SK-N-SH (cell line): ENCODE results near the gene ZBTB46.

Source experiments
- CHD2 ChIP-seq: fragments of 150-350 bp; IDR thresholded peaks from 2 replicates; pipeline ENCODE4 v1.6.1; 2018; ENCODE audit warnings: low read length; ENCODE audit not compliant: partially characterized antibody
- CTCF ChIP-seq: fragments of 200-600 bp; sonication (generic); IDR thresholded peaks from 2 replicates; pipeline ENCODE4 v1.6.1; 2017; ENCODE audit warnings: antibody characterized with exemption, mild to moderate bottlenecking, moderate library complexity
- EP300 ChIP-seq, 2 experiments: IDR thresholded peaks; 2 replicates each; pipeline versions ENCODE4 v1.4.0 to v1.6.1; 2012; ENCODE audit warnings: borderline replicate concordance in 1 of 2, low read depth in 1 of 2, low read length in 1 of 2
- EZH2phosphoT487 ChIP-seq: fragments of 200-600 bp; sonication (generic); IDR thresholded peaks from 2 replicates; pipeline ENCODE4 v1.6.1; 2017; ENCODE audit warnings: low read depth, mixed run types, mild to moderate bottlenecking, antibody characterized with exemption, moderate library complexity, borderline replicate concordance
- GATA2 ChIP-seq: sonication (generic); formaldehyde crosslinking; IDR thresholded peaks from 2 replicates; pipeline ENCODE4 v1.5.0; 2020; ENCODE audit warnings: mild to moderate bottlenecking, missing genetic modification reagents
- JUND ChIP-seq: IDR thresholded peaks from 2 replicates; pipeline ENCODE4 v1.4.0; 2012
- MAX ChIP-seq: IDR thresholded peaks from 2 replicates; pipeline ENCODE4 v1.4.0; 2012; ENCODE audit warnings: low read depth
- PBX3 ChIP-seq: IDR thresholded peaks from 2 replicates; pipeline ENCODE4; 2012
- POLR2AphosphoS5 ChIP-seq: IDR thresholded peaks from 2 replicates; pipeline ENCODE4 v1.6.1; 2012; ENCODE audit warnings: low read depth, low read length
- TEAD4 ChIP-seq: IDR thresholded peaks from 2 replicates; pipeline ENCODE4 v1.4.0; 2012; ENCODE audit warnings: mild to moderate bottlenecking, borderline replicate concordance; ENCODE audit not compliant: insufficient read depth

- TF ChIP-seq MAX = no peak
- no peak for TF ChIP-seq GATA2 (CRISPR knock-in tag)
- TF ChIP-seq TEAD4 = no peak
- no peak; the same call in 1 of the 2 replicates for TF ChIP-seq POLR2AphosphoS5
- no peak for TF ChIP-seq CTCF
- no peak for TF ChIP-seq EZH2phosphoT487
- no peak for TF ChIP-seq EP300 (IDR thresholded peaks at IDR 0.05; ENCODE audit: borderline replicate concordance in 1 of 2, low read depth in 1 of 2, low read length in 1 of 2)
- TF ChIP-seq JUND = no peak
- no peak for TF ChIP-seq PBX3
- TF ChIP-seq CHD2 = no peak
Observed at GRCh38 chr20:63745424-63745805, 85.6 kb downstream of the ZBTB46 start.
